ENCODE measurements around the gene SEMA4D.

SEMA4D gene

DNA sequence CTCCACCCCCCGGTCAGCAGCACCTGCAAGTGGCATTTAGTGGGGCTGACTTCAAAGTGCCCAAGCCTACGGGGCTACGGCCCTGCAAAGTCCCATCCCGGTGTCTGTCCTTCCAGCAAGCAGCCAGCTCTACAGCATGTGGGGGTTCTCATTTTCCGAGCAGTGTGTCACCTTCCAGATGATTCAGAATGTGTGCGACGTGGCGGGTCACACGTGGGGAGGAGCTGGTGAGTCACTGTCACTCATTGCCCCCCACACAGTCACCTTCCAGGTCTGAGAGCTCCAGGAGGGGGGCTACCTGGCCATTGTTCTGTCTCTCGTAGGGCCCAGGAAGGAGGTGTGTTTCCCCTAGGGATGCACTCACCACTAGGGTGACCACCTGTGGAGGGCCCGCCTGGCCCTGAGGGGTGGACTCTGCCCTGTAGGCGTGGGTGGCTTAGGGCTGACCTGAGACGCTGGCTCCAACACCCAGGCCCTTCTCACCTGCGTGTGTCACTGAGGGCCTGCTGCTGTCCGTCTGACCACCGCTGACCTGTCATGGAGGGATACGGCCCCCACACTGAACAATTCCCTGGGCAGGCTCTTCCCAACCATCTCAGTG, 70.2 kb downstream of the SEMA4D start:
- no peak overlapping the region for H2BK120ac ChIP-seq (ENCODE audit: low read depth, low read length)
- H3K9ac ChIP-seq (ENCODE audit: low read length) = no peak overlapping the region
- no peak overlapping the region for H3K23ac ChIP-seq (ENCODE audit: low read length)
- no peaks in the 10 kb centered on the region for H3K27me3 ChIP-seq (ENCODE audit: insufficient read depth, low read length, poor library complexity)
- H4K8ac ChIP-seq (ENCODE audit: low read depth, low read length) = no peak overlapping the region
- no peak overlapping the region for H3K4ac ChIP-seq (ENCODE audit: low read depth, low read length)
- H2BK5ac ChIP-seq (ENCODE audit: low read length) = no peak overlapping the region
- H3K18ac ChIP-seq (ENCODE audit: low read length) = no peak overlapping the region
- H3K36me3 ChIP-seq (ENCODE audit: control insufficient read depth, insufficient read depth, low read length) = no peaks in the 10 kb centered on the region
- H3K4me1 ChIP-seq (ENCODE audit: control insufficient read depth, low read depth, low read length) = no peaks in the 10 kb centered on the region
- H3K4me2 ChIP-seq (ENCODE audit: low read length) = no peak overlapping the region
- H3K56ac ChIP-seq (ENCODE audit: low read length) = no peak overlapping the region
- H3K79me2 ChIP-seq (ENCODE audit: control insufficient read depth, insufficient read depth, low read length) = no peaks in the 10 kb centered on the region
- no peak overlapping the region for H4K5ac ChIP-seq (ENCODE audit: low read length)
- DNase-seq = no peak
- no CpG with 5 or more reads among the region's 17 CpGs for WGBS (ENCODE audit: extremely low coverage, insufficient coverage, low lambda C conversion rate)
- no peaks in the 10 kb centered on the region for H3K79me1 ChIP-seq (ENCODE audit: low read length)
- H2BK15ac ChIP-seq (replicated peaks; ENCODE audit: low read depth) = no peak overlapping the region
- no peak overlapping the region for H2AK5ac ChIP-seq (ENCODE audit: low read length)
- H3K27ac ChIP-seq (ENCODE audit: low read depth, low read length) = no peak overlapping the region
- no peak overlapping the region for H3K4me3 ChIP-seq (ENCODE audit: low read length)

DNA sequence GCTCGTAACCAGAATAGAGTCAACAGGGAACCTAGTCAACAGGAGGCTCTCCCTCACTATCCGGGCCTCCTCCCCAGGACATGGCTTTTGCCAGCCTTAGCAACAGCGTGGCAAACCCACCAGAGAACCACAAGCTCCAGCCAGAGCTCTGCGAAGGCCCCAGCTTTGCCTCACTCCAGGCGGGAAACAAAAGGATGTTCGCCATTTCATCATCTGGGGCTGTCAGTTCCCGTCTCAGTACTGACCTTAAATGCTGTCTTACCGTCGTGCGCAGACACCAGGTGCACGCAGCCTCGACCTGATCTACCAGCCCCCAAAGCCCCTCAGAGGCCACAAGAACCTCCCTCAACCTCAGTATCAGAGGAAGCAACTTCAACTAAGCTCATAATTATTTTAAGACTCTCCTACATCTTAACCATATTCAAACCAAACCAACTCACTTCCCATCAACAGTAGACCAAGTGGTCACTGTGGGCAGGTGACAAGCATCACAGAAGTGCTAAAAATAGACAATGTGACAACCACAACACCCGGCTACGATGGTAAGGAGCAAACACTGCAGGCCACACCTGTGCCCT, 71.4 kb downstream of the SEMA4D start:
- Histone ChIP-seq H2AK5ac (ENCODE audit: low read length) (no peak overlapping the region), H3K79me2 (ENCODE audit: control insufficient read depth, insufficient read depth, low read length) (no peaks in the 10 kb centered on the region), H3K4me1 (ENCODE audit: control insufficient read depth, low read depth, low read length) (no peaks in the 10 kb centered on the region), H3K79me1 (ENCODE audit: low read length) (no peaks in the 10 kb centered on the region), H3K27ac (ENCODE audit: low read depth, low read length) (no peak overlapping the region), H4K5ac (ENCODE audit: low read length) (no peak overlapping the region), H3K4ac (ENCODE audit: low read depth, low read length) (no peak overlapping the region), H3K4me3 (ENCODE audit: low read length) (no peak overlapping the region), H3K18ac (ENCODE audit: low read length) (no peak overlapping the region), H2BK15ac (replicated peaks; ENCODE audit: low read depth) (no peak overlapping the region), H3K23ac (ENCODE audit: low read length) (no peak overlapping the region), H3K9ac (ENCODE audit: low read length) (no peak overlapping the region), H2BK5ac (ENCODE audit: low read length) (no peak overlapping the region), H2BK120ac (ENCODE audit: low read depth, low read length) (no peak overlapping the region), H3K36me3 (ENCODE audit: control insufficient read depth, insufficient read depth, low read length) (no peaks in the 10 kb centered on the region), H4K8ac (ENCODE audit: low read depth, low read length) (no peak overlapping the region), H3K27me3 (ENCODE audit: insufficient read depth, low read length, poor library complexity) (no peaks in the 10 kb centered on the region), H3K4me2 (ENCODE audit: low read length) (no peak overlapping the region), H3K56ac (ENCODE audit: low read length) (no peak overlapping the region)
- WGBS (ENCODE audit: extremely low coverage, insufficient coverage, low lambda C conversion rate) = no CpG with 5 or more reads among the region's 14 CpGs
- DNase-seq = no peak

DNA sequence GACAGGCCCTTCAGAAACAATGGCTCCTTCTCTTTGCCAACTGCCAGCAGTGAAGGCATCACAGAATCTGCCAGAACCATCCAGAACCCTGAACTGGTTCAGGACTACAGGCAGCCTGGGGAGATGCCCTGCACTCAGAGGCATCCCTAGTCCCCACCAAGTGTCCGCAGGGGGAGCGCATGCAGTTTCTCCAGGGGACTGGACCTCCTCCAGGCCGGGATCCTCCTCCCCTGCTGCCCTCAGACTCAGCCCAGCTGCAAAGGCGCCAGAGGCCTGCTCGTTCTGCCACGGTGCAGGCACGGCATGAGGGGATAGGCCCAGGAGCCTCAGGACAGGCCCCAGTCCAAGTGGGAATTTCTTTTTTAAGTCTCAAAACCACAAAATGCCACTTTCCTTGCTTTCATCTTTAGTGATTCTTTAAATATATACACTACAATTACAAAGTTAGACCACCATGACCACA, 72.0 kb downstream of the SEMA4D start:
- WGBS (ENCODE audit: extremely low coverage, insufficient coverage, low lambda C conversion rate) = no CpG with 5 or more reads among the region's 7 CpGs
- H3K27ac ChIP-seq (ENCODE audit: low read depth, low read length) = no peak overlapping the region
- no peak overlapping the region for H3K4me2 ChIP-seq (ENCODE audit: low read length)
- H2BK5ac ChIP-seq (ENCODE audit: low read length) = no peak overlapping the region
- H3K4me3 ChIP-seq (ENCODE audit: low read length) = no peak overlapping the region
- DNase-seq = no peak
- no peak overlapping the region for H3K23ac ChIP-seq (ENCODE audit: low read length)
- no peak overlapping the region for H2AK5ac ChIP-seq (ENCODE audit: low read length)
- no peak overlapping the region for H4K5ac ChIP-seq (ENCODE audit: low read length)
- no peaks in the 10 kb centered on the region for H3K79me2 ChIP-seq (ENCODE audit: control insufficient read depth, insufficient read depth, low read length)
- no peak overlapping the region for H3K56ac ChIP-seq (ENCODE audit: low read length)
- H3K18ac ChIP-seq (ENCODE audit: low read length) = no peak overlapping the region
- H2BK120ac ChIP-seq (ENCODE audit: low read depth, low read length) = no peak overlapping the region
- H3K9ac ChIP-seq (ENCODE audit: low read length) = no peak overlapping the region
- no peak overlapping the region for H3K4ac ChIP-seq (ENCODE audit: low read depth, low read length)
- no peaks in the 10 kb centered on the region for H3K27me3 ChIP-seq (ENCODE audit: insufficient read depth, low read length, poor library complexity)
- H2BK15ac ChIP-seq (replicated peaks; ENCODE audit: low read depth) = no peak overlapping the region
- H3K36me3 ChIP-seq (ENCODE audit: control insufficient read depth, insufficient read depth, low read length) = no peaks in the 10 kb centered on the region
- no peaks in the 10 kb centered on the region for H3K4me1 ChIP-seq (ENCODE audit: control insufficient read depth, low read depth, low read length)
- no peaks in the 10 kb centered on the region for H3K79me1 ChIP-seq (ENCODE audit: low read length)
- no peak overlapping the region for H4K8ac ChIP-seq (ENCODE audit: low read depth, low read length)

DNA sequence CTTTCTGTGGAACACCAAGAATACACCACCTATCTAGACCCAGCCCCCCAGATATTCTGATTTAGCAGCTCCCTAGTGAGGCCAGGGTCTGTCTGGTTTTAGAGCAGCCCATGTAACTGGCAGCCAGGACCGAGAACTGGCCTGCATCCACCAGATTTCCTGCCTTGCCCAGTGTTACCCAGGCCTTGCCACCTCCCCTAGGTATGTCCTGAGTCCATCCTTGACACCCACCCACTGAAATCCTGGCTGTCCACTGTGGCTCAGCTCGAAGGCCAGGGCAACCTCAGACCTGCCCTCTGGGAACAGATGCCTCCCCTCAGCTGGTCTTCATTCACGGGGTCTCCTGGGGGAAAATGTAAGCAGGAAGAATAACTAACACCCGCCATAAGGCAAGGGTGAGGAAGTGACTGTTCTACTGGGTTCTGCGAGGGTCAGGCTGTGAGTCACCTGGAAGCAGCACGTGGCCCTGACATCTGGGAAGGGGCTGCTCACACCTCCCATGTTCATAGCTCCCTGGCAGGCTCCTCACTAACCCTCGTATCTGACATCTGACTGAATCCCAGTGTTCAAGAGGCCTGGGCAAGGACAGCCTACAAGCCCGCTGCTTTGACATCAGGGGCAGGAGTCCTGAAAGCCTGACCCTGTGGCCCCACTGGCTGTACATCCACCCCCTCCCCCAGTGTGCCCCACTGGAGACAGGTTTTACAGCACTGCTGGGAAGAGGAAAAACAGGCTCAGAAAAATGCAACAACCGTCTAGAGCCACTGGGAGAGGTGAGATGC, 72.7 kb downstream of the SEMA4D start:
- no peaks in the 10 kb centered on the region for H3K79me1 ChIP-seq (ENCODE audit: low read length)
- no peak overlapping the region for H4K8ac ChIP-seq (ENCODE audit: low read depth, low read length)
- no peaks in the 10 kb centered on the region for H3K27me3 ChIP-seq (ENCODE audit: insufficient read depth, low read length, poor library complexity)
- no peak overlapping the region for H3K56ac ChIP-seq (ENCODE audit: low read length)
- no peak overlapping the region for H2AK5ac ChIP-seq (ENCODE audit: low read length)
- H3K27ac ChIP-seq (ENCODE audit: low read depth, low read length) = no peak overlapping the region
- no peak overlapping the region for H3K4ac ChIP-seq (ENCODE audit: low read depth, low read length)
- no peak overlapping the region for H2BK15ac ChIP-seq (replicated peaks; ENCODE audit: low read depth)
- H3K36me3 ChIP-seq (ENCODE audit: control insufficient read depth, insufficient read depth, low read length) = no peaks in the 10 kb centered on the region
- no CpG with 5 or more reads among the region's 9 CpGs for WGBS (ENCODE audit: extremely low coverage, insufficient coverage, low lambda C conversion rate)
- H3K79me2 ChIP-seq (ENCODE audit: control insufficient read depth, insufficient read depth, low read length) = no peaks in the 10 kb centered on the region
- no peak overlapping the region for H2BK5ac ChIP-seq (ENCODE audit: low read length)
- H3K4me1 ChIP-seq (ENCODE audit: control insufficient read depth, low read depth, low read length) = no peaks in the 10 kb centered on the region
- H4K5ac ChIP-seq (ENCODE audit: low read length) = no peak overlapping the region
- H3K23ac ChIP-seq (ENCODE audit: low read length) = no peak overlapping the region
- no peak overlapping the region for H3K4me3 ChIP-seq (ENCODE audit: low read length)
- no peak overlapping the region for H3K9ac ChIP-seq (ENCODE audit: low read length)
- H2BK120ac ChIP-seq (ENCODE audit: low read depth, low read length) = no peak overlapping the region
- H3K4me2 ChIP-seq (ENCODE audit: low read length) = no peak overlapping the region
- no peak for DNase-seq
- no peak overlapping the region for H3K18ac ChIP-seq (ENCODE audit: low read length)

DNA sequence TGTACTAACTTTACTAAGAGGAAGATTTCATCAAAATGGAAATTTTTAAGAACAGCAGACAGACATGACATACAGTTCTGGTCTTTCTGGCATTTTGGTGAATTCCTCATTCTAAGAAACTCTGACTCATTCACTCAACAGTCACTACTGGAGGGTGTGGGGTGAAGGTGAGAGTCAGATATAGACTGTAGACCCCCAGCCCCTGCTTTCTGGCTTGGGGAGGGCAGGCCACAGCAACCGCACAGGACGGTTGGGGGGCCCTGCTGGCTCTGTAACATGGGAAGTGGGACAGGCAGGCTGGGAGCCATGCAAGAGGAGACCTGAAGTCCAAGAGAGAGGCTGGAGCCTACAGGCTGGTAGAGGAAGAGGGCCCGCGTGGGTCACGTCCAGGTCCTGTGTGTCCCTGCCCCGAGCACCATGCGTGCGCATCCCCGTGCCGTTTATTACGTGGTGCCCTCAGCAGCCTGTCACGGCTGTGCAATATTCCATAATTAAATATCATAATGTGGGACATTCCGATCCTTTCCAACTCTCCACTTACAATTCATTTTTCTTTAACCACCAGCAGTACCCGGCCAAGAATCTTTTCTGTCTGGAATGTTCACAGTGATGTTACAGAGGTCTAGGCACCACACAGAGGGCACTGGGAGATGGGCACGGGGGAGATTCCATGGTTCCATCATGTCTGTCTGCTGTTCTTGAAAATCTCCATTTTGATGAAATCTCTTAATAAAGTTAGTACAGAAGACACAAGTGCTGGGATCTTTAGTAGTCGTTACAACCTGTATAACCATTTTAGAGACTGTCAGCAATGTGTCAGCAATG, 75.5 kb downstream of the SEMA4D start:
- Histone ChIP-seq H3K27me3 (ENCODE audit: insufficient read depth, low read length, poor library complexity) (no peaks in the 10 kb centered on the region), H3K4ac (ENCODE audit: low read depth, low read length) (no peak overlapping the region), H3K56ac (ENCODE audit: low read length) (no peak overlapping the region), H3K4me1 (ENCODE audit: control insufficient read depth, low read depth, low read length) (no peaks in the 10 kb centered on the region), H2BK5ac (ENCODE audit: low read length) (no peak overlapping the region), H2BK15ac (replicated peaks; ENCODE audit: low read depth) (no peak overlapping the region), H3K4me2 (ENCODE audit: low read length) (no peak overlapping the region), H2AK5ac (ENCODE audit: low read length) (no peak overlapping the region), H3K9ac (ENCODE audit: low read length) (no peak overlapping the region), H3K79me1 (ENCODE audit: low read length) (no peaks in the 10 kb centered on the region), H3K36me3 (ENCODE audit: control insufficient read depth, insufficient read depth, low read length) (no peaks in the 10 kb centered on the region), H3K18ac (ENCODE audit: low read length) (no peak overlapping the region), H4K5ac (ENCODE audit: low read length) (no peak overlapping the region), H2BK120ac (ENCODE audit: low read depth, low read length) (no peak overlapping the region), H3K27ac (ENCODE audit: low read depth, low read length) (no peak overlapping the region), H3K4me3 (ENCODE audit: low read length) (no peak overlapping the region), H4K8ac (ENCODE audit: low read depth, low read length) (no peak overlapping the region), H3K79me2 (ENCODE audit: control insufficient read depth, insufficient read depth, low read length) (no peaks in the 10 kb centered on the region), H3K23ac (ENCODE audit: low read length) (no peak overlapping the region)
- DNase-seq = peak; percentile 21
- WGBS (ENCODE audit: extremely low coverage, insufficient coverage, low lambda C conversion rate) = 100% methylated on average over 1 of the region's 16 CpGs

All from mesendoderm (in vitro differentiated cells).